ENCODE results near the gene NEK4.
A peak's percentile ranks its signal among the peaks of the same experiment; 100 is the strongest.
"Not testable (repeated sequence)": the region's sequence is repeated elsewhere in the genome, so short reads cannot be mapped to it uniquely, and the experiment has no call there.

NEK4 gene

DNA sequence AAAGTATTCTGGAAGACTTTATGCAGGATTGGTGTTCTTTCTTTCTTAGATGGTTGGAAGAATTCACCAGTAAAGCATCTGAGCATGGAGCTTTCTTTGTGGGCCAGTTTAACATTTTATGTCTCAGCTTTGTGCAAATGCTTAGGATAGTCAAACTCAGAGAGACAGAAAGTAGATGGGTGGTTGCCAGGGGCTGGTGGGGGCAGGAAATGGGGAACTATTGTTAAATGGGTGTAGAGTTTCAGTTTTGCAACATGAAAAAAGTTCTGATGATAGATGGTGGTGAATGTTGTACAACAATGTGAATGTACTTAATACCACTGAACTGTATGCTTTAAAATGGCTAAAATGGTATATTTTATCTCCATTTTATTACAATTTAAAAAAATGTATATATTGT is 40.1 kb downstream of the NEK4 start:
- DNase-seq: no peak

DNA sequence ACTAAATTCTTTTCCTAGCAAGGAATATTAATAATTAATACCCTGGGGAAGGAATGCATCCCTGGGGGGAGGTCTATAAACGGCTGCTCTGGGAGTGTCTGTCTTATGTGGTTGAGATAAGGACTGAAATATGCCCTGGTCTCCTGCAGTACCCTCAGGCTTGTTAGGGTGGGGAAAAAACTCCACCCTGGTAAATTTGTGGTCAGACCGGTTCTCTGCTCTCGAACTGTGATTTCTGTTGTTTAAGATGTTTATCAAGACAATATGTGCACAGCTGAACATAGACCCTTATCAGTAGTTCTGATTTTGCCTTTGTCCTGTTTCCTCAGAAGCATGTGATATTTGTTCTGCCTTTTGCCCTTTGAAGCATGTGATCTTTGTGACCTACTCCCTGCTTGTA is 42.0 kb downstream of the NEK4 start:
- DNase-seq: not testable (repeated sequence)

DNA sequence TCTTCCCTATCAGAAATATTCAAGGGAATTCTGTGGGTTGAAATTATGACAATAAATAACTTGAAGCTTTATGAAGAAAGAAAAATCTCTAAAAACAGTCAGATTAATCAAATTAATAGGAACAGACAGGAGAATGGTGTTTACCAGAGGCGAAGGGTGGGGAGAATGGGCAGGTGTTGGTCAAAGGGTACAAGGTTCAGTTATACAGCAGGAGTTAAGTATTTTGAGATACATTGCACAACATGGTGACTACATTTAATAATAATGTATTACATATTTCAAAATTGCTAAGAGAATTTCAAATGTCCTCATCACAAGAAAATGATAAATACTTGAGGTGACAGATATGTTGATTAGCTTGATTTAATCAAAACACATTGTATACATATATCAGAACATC is 46.2 kb downstream of the NEK4 start:
- no peak for DNase-seq

DNA sequence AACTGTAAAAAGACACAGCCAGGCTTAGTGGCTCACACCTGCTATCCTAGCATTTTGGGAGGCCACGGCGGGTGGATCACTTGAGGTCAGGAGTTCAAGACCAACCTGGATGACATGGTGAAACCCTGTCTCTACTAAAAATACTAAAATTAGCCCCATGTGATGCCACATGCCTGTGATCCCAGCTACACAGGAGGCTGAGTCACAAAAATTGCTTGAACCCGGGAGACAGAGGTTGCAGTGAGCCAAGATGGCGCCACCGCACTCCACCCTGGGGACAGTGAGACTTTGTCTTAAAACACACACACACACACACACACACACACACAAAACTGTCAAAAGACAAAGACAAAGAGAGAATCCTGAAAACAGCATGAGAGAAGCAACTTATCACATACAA is 46.8 kb downstream of the NEK4 start:
- DNase-seq: no peak

DNA sequence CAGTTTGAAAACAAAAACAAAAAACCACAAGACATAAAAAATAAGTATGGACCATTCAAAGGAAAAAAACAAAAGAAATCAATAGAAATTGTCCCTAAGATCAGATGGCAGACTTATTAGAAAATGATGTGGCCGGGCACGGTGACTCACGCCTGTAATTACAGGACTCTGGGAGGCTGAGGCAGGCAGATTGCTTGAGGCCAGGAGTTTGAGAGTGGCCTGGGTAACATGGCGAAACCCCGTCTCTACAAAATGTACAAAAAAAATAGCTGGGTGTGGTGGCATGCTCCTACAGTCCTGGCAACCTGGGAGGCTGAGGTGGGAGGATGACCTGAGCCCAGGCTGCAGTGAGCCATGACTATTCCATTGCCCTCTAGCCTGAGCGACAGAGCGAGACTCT is 48.2 kb downstream of the NEK4 start:
- DNase-seq: no peak

DNA sequence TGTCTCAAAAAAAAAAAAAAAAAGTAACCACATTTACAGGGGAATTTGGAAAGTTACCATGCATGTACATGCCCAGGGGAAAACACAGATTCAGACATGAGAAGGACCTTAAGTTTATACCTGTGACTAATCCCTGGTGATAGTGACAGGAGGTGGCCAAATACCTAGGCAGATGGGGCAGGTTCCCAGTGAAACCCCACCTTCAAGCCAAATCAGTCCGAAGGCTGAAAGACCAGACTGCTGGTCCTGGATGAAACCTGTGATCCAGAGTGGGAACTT is 49.1 kb downstream of the NEK4 start:
- no peak for DNase-seq

DNA sequence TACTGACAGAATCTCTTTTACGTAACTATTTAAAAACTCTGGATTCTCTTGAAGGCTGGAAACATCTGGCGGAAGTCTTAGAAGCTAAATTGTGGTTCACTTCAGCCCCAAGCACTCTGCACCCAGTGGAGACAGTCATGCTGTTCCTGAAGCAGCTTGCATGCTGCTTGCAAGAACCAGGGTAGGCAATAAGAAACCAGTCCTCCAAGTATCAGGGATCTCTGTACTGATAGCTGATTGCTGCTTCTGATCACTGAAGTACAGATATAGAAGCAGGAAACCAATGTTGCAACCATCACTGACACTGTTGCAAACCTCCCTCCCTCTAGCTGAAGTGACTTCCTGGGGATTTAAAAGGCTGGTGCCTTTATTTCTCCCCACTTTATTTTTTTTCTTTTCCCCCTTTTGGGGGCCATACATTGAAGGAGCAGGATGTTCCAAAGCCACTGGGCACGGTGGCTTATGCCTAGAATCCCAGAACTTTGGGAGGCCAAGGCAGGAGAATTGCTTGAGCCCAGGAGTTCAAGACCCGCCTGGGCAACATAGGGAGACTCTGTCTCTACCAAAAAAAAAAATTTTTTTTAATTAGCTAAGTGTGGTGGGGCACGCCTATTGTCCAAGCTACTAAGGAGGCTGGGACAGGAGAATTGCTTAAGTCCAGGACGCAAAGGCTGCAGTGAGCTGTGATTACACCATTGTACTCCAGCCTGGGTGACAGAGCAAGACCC is 49.6 kb downstream of the NEK4 start:
- DNase-seq: no peak

DNA sequence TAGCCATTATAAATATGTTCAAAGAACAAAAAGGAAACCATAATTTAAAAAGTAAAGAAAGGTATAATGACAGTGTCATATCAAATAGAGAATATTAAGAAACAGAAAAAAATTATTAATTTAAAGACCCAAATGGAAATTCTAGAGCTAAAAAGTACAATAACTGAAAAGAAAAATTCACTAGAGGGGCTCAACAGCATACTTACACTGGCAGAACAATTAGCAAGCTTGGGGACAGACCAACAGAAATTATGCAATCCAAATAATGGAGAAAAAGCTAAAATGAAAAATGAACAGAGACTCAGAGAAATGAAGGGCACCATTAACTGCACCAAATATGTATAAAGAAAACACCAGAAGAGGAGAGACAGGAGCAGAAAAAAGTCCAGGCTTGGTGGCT is 51.1 kb downstream of the NEK4 start:
- DNase-seq: no peak

DNA sequence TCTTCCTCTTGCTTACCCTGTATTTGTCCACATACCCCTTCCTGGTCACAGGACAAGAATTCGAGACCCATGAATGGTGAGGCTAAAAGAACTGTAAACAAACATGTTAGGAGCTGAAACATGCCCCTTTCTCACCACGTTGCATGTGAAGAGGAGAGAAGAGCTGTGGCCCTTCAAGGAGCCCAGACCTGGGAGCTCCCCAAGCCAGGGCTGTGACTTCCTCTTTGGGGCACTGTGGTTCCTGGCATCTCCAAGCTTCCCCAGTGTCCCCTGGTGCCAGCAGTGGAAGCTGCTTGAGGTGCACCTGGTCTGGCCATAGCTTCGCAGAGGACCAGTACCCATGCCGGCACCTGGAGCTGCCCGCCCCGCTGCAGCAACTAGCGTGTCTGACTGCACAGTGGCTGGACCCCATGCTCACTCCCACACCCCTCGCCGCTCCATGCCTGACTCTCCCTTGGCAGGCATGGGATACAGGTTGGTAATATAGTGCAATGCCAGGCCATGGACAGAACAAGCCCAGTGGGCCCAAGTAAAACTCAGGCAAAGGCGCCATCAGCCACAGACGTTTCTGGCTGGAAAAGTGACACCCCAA is 54.9 kb downstream of the NEK4 start:
- DNase-seq: no peak

DNA sequence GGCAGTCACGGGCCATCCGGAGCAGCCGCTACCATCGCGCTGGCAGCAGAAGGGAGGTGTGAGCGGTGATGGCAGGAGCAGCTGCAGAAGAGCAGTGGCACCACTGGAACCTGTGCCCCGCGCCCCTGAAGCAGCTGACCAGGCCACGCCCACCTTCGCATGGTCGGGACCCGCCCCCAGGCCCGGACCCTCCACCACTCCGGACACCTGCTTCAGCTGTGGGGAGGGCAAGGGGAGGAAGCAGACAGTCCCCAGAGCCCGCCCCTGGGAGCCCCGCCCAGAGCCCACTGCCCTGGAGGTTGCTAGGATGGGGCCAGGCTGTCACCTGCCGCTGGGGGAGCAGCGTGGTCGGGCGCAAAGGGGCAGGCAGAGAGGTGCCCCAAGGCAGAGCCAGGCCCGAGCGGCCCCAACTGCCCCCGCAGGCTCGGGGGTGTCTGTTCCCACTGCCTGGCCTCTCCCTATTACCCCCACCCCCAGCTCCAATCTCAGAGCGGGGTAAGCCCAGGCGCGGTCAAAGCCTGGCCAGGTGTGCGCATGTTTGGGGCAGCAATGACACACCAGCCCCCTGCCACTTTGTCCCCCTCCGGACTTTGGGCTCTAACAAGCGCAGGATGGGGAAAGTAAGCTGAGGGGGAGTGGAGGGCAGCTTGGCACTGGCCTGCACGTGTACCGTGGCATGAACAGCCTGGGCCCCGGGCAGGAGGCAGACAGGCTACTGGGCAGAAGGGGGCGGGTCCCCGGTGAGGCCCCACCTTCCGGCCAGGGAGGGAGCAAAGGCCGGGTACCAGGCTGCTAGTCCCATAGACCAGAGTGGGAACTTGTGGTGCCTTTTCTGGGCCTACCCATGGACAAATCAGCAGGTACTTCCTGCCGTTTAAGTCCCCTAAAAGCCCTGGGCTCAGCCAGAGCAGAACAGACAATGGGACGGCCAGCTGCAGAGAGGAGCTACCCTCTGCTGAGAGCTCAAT is 56.1 kb downstream of the NEK4 start:
- no peak for DNase-seq

DNA sequence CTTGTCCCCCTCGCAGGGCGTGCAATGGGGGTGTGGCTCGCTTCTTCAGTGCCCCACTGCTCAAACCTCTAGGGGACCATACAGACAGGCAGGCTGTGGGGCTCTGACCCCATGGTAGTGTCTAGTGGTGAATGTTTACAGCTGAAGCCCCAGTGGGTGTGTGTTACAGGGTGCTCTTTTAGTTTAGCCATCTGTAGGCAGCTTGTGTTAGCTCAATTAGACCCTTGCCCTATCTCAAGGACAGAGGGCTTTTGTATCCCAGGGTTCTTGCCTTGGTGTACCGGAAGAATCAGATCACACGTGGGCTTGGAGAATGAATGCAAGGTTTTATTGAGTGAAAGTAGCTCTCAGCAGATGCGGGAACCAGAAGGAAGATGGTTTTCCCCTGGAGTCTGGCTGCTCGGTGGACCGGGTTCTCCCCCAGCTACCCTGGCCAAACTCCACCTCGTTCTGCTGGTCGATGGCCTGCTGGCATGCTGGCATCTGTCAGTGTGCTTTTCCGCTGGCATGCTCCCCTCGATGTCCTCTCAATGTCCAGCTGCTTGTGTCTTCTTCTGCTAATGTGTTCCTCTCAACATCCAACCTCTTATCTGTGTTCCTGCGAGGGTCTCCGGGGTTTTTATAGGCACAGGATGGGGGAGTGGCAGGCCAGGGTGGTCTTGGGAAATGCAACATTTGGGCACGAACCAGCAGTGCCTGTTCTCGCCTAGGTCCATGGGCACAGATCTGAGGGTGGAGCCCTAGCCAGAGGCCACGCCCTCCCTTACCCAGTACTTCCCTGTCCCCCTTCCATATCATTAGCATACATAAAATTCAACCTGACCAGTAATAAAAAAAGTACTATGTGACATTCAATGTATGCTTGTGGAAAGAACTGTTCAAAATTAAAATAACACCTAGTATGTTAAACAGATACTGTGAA is 58.2 kb downstream of the NEK4 start:
- DNase-seq: no peak

DNA sequence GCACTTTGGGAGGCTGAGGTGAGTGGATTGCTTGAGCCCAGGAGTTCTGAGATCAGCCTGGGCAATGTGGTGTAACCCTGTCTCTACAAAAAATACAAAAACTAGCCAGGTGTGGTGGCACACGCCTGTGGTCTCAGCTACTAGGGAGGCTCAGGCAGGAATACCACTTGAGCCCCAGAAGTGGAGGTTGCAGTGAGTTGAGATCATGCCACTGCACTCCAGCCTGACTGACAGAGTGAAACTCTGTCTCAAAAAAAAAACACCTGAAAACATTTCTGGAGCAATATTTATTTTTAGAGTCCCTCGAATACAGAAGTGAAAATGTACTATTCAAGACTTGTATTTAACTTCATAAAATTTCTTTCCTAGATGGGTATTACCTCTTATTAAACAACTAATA is 60.2 kb downstream of the NEK4 start:
- DNase-seq: no peak

DNA sequence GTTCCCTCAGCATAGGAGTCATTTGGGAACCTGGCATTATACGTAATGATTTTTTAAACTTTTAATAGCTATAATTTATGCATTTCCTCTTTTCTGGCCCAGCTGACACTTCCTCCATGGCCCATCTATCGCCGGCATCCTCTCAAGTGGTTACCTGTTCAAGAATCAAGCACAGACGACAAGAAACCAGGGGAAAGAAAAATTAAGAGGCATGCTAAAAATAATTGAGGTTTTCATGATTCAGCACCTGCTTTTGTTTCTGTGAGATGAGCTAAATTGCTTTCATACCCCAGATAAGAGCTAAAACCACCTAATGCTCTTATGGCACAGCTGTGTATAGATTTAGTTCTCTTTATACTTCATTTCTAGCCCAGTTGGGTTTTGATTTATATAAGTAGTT is 63.2 kb downstream of the NEK4 start:
- no peak for DNase-seq

DNA sequence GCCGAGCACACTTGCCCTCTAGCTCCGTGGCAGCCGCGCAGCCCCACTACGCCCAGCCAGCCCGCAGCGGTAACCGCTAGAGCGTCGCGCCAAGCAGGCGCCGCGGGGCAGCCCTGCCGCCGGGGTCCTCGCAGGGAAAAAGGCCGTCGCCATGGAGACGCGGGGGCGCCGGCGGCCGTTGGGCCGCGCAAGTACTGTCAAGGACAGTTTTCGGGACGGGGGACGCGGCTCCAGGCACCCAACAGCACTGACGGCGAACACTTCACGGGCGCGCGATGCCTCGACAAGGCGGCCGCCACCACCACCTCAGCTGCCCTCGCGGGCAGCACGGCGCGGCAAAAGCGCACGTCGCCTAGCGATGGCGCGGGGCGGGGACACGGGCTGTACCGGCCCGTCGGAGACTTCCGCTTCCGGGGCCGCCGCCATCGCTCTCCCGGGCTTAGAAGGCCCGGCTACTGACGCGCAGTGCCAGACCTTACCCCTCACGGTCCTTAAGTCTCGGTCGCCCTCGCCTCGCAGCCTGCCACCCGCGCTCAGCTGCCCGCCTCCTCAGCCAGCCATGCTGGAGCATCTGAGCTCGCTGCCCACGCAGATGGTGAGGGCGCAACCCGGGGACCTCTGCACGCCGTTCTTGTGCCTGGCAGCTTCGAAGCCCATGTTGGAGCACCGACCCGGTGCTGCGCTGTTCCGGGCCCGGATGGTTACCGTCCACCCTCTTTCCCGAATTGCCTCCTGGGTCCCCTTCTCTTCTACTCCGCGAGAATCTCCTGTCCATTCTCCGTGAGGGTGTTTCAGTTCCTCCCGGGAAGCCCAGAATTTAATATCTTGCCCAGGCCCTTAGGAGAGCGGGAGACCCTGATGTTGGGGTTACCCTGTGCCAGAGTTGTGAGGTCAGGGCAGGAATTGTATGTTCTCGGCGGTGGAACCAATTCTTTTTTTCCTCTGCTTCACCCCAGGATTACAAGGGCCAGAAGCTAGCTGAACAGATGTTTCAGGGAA is 64.8 kb downstream of the NEK4 start, which contains the start of the genes GLT8D1 and SPCS1:
GLT8D1 (minus strand) TSS at position 104 of the 999 bp plus-strand sequence. CDS start 5,331 bp downstream, outside the sequence.
SPCS1 (plus strand) TSS at position 419 of the 999 bp plus-strand sequence; CDS start at position 560, 141 bp downstream.
- peak; percentile 85 for DNase-seq

DNA sequence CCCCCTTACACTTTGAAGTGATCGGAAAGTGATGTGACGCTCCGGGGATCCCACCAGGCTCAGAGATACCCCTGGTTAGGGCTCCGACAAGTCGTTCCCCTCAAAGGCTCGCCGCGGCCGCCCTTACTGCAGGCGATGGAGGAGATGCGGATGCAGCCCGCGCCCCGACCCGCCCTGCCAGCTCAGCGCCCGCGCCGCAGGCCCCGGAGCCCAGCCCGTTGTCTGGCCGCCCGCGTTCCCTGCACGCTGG is 65.4 kb downstream of the NEK4 start:
- no peak for DNase-seq

DNA sequence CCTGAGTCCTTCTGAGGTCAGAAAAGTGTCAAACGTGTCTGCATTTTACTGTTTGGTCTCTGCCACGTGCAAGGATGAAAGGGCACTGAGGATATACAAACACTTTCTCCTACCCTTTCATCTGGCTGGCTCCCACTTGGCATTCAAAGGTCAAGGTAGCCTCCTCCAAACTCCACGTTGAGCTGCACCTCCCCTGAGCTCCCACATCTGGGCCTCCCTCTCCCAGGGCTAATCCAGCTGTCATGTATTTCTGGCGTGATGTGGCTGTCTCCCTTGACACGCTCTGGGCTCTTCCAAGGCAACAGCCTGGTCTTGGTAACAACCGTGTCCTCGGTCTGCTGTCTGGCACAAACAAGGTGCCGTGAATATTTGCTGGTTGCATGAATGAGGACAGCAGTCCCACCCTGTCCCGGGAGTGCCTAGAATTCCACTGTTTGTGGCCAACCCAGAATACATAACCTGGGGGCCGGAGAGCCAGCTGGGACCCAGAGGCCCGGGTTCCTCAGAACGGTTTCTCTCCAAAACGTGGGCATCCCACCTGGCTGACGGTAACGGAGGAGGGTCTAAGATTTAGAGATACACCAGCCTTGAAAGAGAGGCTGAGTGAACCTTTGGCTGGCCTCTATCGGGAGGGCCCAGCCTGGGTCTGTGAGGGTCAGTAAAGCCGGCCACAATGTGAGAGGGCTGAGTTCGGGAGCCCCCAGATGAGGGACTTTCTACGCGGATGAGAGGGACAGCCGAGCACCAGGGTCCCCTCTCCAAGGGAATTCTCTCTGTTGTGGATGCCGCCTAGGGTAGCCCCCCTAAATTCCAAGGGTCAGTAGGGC is 65.9 kb downstream of the NEK4 start:
- DNase-seq: peak; percentile 29

DNA sequence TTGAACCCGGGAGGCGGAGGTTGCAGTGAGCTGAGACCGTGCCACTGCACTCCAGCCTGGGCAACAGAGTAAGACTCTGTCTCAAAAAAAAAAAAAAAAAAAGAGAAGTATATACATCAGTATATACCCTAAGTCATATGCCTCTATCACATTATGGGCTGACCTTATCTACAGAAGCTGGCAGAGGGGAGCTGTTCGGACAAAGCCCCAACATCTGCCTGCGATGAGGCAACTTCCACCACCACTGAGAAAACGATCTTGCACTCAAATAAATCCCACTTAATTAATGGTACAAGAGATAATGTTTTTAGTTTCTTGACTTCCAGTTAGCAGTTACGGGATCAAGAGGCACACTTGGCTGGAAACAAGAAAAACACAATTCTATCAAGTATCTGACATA is 67.4 kb downstream of the NEK4 start:
- DNase-seq: no peak

DNA sequence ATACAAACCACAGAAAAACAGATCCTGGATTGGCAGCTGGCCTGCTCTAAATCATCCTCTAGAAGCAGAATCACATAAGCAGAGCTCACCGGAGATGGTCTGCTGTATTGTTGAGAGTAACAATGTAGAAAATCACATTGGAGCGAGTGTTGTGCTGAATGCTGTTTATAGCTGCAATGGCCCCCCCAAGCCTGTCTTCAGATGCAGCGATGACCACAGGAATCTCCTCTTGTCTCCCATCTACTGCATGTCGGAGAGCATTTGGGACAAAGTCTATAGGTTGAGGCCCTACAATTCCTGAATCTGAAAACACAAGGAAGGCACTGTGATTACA is 73.1 kb downstream of the NEK4 start:
- no peak for DNase-seq

DNA sequence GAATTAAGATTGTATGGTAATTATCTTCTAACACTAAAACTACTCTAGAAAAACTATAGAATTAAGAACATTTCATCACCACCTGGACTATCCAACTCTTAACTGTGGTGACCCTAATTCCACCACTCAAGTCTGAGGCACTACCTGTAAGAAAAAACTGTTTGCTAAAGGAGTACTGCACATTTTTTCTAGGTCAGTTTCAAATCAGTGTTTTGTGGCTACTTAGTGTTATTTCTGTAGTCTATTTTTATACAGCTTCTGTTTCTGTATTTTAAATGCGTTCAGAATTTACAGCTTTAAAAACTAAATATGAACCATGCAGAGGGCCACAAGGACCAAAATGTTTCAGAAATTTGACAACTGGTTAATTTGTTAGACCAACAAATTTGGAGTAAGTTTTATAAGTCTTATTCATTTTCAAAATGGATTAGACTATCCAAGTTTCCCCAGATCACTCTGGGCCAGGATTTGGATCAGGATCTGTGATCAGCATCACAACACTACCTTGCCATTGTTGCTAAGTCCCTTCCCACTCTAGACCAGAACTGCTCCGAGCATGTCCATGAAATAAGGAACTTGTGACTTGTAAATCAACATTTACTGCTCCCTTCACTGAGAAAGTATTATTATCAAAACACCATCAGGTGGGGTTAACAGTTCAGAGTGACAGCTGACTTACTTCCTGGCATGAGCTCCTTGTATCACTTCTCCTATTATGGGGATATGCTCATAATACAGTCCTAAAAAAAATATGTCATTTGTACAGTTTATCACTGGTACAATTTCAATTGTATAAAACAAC is 73.7 kb downstream of the NEK4 start:
- no peak for DNase-seq
